Measurements from ENCODE around the gene GALNT7.

DNA sequence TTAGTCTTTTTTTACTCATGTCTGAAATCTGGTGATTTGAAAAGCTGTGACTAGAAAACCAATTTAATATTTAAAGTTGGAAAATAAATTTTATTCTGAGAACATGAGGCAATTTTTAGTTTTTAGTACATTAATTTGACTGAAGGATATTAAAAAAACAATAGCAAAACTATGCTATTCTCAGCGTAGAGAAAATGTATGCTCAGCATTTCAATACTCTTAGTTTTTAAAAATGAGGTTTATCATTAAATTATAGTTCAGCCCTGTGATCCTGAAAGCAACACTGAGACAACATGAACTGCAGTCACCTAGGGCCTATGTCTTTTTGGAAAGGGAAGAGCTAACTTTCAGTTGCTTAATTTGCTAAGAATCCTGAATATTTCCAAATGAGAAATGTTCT is 9.5 kb downstream of the GALNT7 start:
- TF ChIP-seq, protein P1, sequence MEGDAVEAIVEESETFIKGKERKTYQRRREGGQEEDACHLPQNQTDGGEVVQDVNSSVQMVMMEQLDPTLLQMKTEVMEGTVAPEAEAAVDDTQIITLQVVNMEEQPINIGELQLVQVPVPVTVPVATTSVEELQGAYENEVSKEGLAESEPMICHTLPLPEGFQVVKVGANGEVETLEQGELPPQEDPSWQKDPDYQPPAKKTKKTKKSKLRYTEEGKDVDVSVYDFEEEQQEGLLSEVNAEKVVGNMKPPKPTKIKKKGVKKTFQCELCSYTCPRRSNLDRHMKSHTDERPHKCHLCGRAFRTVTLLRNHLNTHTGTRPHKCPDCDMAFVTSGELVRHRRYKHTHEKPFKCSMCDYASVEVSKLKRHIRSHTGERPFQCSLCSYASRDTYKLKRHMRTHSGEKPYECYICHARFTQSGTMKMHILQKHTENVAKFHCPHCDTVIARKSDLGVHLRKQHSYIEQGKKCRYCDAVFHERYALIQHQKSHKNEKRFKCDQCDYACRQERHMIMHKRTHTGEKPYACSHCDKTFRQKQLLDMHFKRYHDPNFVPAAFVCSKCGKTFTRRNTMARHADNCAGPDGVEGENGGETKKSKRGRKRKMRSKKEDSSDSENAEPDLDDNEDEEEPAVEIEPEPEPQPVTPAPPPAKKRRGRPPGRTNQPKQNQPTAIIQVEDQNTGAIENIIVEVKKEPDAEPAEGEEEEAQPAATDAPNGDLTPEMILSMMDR (IDR thresholded peaks at IDR 0.05; ENCODE audit: insufficient read depth, low read length, poor library complexity, severe bottlenecking), result no peak
- no peak for TF ChIP-seq EZH2phosphoT487 (conservative IDR thresholded peaks at IDR 0.05; ENCODE audit: low read length)

Data from SU-DHL-6 (cell line).